Measurements from ENCODE around the gene TMEM63B. TPM values are rescaled to one million over a fixed set of nuclear protein-coding genes. Genes with fewer than 3 reads are reported as not detected.
"Not testable (repeated sequence)": the region's sequence is repeated elsewhere in the genome, so short reads cannot be mapped to it uniquely, and the experiment has no call there.

Gene TMEM63B
- total RNA-seq, 2 donors from 2014 or later: 7.6 to 11.9 TPM

DNA sequence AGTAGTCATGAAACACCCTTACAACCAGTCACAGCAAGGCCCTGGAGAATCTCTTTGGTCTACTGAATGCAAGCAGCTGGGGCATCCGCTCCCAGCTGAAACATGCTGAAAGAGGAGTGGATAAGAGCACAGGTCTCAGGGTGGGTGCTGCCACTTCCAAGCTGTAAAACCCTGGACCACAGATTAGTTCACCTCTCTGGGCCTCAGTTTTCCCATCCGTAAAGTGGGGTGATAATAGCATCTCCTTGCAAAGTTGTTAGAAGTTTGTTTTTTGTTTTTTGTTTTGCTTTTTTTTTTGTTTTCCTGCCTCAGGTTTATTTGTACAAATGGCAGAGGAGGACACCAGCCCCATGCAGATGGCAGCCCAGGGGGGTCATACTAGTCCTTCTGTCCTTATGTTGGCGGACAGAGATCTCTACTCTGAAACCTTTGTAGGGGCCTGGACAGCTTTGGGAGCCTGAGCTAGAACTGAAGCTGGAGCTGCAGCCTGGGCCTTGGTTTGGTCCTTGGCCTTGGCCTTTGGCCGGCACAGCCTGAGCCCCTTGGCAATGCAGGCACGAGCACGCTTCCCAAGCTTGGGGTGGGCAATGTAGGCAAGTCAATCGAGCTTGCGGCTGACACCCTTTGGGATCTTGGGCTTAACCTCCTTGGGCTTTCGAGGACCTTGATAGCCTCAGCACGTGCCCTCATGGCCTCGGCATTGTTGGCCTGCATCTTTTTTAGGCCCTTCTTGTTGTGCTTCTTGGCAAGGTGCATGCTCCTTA is 38.3 kb upstream of the TMEM63B start:
- no peak for ATAC-seq
- WGBS, 2 donors: 95 to 96% methylated on average over 5 to 11 of the region's 11 CpGs
- Histone ChIP-seq H3K9me3 (no peaks in the 10 kb centered on the region), H3K4me1 (peaks cover 11% of the 10 kb centered on the region), H3K36me3 (replicated peaks in 1 of 2; ENCODE audit: insufficient read depth in 1 of 2, low read depth in 2 of 2) (no peaks in the 10 kb centered on the region), H3K4me3 (no peak overlapping the region), H3K27ac (no peak overlapping the region), H3K27me3 (no peaks in the 10 kb centered on the region)
- no peak for DNase-seq
- no peak for TF ChIP-seq POLR2A (IDR thresholded peaks at IDR 0.05)
- TF ChIP-seq CTCF (IDR thresholded peaks at IDR 0.05): no peak
- intact Hi-C loops (cut with DNase I): loop anchor here (10.0 kb wide), 1 partner anchor 234 kb away; no protein-coding TSS in a partner anchor

DNA sequence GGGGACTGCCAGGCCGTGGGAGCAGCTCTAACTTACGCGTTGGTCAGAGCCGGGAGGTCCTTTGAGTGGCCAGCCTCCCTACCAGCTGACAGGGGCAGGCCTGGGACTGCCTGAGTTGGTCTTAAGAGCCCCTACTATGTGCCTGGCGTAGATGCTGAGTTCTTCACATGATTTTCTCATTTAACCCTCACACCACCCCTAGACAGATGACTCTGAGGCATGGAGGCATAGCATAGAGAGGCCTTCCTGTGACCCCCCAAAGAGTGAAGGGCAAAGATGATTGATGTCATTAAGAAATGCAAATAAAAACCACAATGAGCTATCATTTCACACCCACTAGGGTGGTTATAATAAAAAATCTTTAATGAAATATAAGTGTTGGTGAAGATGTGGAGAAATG is 36.9 kb upstream of the TMEM63B start:
- TF ChIP-seq CTCF (IDR thresholded peaks at IDR 0.05): no peak
- no peak for TF ChIP-seq POLR2A (IDR thresholded peaks at IDR 0.05)
- intact Hi-C loops (cut with DNase I): loop anchor here (10.0 kb wide), 1 partner anchor 244 kb away; no protein-coding TSS in a partner anchor
- peaks cover 25% of the 10 kb centered on the region for H3K4me1 ChIP-seq
- H3K9me3 ChIP-seq: no peaks in the 10 kb centered on the region
- no peak for ATAC-seq
- WGBS, 2 donors: 86 to 90% methylated on average over 5 of the region's 5 CpGs
- no peaks in the 10 kb centered on the region for H3K36me3 ChIP-seq (replicated peaks in 1 of 2; ENCODE audit: insufficient read depth in 1 of 2, low read depth in 2 of 2)
- H3K27me3 ChIP-seq: no peaks in the 10 kb centered on the region
- no peak overlapping the region for H3K27ac ChIP-seq
- H3K4me3 ChIP-seq: no peak overlapping the region
- no peak for DNase-seq

DNA sequence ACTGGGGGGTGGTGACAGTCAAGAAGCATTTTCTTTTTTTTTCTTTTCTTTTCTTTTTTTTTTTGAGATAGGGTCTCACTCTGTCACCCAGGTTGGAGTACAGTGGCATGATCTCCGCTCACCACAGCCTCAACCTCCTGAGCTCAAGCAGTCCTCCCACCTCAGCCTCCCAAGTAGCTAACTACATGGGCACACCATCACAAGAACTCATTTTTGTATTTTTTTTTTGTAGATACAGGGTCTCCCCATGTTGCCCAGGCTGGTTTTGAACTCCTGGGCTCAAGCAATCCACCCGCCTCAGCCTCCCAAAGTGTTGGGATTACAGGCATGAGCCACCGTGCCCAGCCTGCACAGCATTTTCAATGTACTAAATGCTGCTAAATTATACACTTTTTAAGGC is 36.0 kb upstream of the TMEM63B start:
- intact Hi-C loops (cut with DNase I): loop anchor here (10.0 kb wide), 1 partner anchor 243 kb away; no protein-coding TSS in a partner anchor
- WGBS, 2 donors: 91 to 100% methylated on average over 3 of the region's 3 CpGs
- not testable (repeated sequence) for H3K36me3 ChIP-seq (replicated peaks in 1 of 2; ENCODE audit: insufficient read depth in 1 of 2, low read depth in 2 of 2); H3K4me3 ChIP-seq; H3K27ac ChIP-seq; H3K27me3 ChIP-seq; H3K9me3 ChIP-seq; ATAC-seq; DNase-seq
- H3K4me1 ChIP-seq: peaks cover 25% of the 10 kb centered on the region

DNA sequence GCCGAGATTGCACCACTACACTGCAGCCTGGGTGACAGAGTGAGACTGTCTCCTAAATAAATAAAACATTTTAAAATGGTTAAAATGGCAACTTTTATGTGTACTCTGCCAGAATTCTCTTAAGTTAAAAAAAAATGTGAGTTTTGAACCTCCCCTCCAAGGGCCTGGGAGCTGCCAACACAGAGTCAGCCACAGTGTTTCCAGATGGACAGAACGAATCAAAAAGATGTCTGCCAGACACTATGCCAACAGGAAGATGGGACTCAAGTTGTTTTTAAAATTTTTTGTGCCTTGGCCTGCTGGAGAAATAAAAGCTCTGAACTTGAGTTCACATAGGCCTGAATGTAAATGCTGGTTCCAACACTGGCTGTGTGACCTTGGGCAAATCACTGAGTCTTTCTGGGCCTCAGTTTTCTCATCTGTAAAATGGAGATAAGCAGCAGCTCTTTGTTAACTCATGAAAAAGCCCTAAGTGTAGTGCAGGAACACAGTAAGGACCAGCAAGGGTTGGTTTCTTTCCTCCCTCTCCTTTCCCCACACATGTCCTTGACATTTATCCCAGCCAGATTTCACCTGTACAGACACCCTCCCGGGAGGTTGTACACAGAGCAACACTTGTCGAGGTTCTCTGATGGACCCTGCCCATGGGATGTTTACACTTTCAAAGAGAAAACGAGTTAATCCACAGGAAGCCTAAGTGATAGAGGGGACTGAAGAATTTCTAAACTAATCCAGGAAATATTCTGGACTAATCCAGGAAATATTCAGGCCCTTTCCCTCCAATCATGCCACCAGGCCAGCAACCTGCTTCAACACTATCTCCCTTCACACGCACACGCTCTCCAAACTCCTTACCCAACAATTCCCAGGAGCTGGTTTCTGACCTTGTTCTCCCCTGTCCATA is 35.1 kb upstream of the TMEM63B start:
- no peak overlapping the region for H3K4me3 ChIP-seq
- DNase-seq (no peak), ATAC-seq (no peak)
- intact Hi-C loops (cut with DNase I): loop anchor here (10.0 kb wide), 1 partner anchor 243 kb away; no protein-coding TSS in a partner anchor
- H3K27me3 ChIP-seq: no peaks in the 10 kb centered on the region
- H3K27ac ChIP-seq: no peak overlapping the region
- H3K36me3 ChIP-seq (replicated peaks in 1 of 2; ENCODE audit: insufficient read depth in 1 of 2, low read depth in 2 of 2): no peaks in the 10 kb centered on the region
- peaks cover 20% of the 10 kb centered on the region for H3K4me1 ChIP-seq
- 44 to 48% methylated on average over 7 of the region's 7 CpGs for WGBS, 2 donors
- no peaks in the 10 kb centered on the region for H3K9me3 ChIP-seq
- TF ChIP-seq POLR2A (IDR thresholded peaks at IDR 0.05): no peak
- TF ChIP-seq CTCF (IDR thresholded peaks at IDR 0.05): no peak

- no peaks in the 10 kb centered on the region for H3K9me3 ChIP-seq
- no peak overlapping the region for H3K27ac ChIP-seq
- DNase-seq (no peak), ATAC-seq (no peak)
- TF ChIP-seq POLR2A (IDR thresholded peaks at IDR 0.05): no peak
- no peak for TF ChIP-seq CTCF (IDR thresholded peaks at IDR 0.05)
- no peaks in the 10 kb centered on the region for H3K27me3 ChIP-seq
- intact Hi-C loops (cut with DNase I): loop anchor here (10.0 kb wide), 1 partner anchor 242 kb away; no protein-coding TSS in a partner anchor
- H3K4me3 ChIP-seq: no peak overlapping the region
- H3K4me1 ChIP-seq: peaks cover 16% of the 10 kb centered on the region
- H3K36me3 ChIP-seq (replicated peaks in 1 of 2; ENCODE audit: insufficient read depth in 1 of 2, low read depth in 2 of 2): no peaks in the 10 kb centered on the region
- WGBS, 2 donors: 88 to 97% methylated on average over 5 of the region's 5 CpGs
Measured at GRCh38 chr6:44093066-44093465, 34.3 kb upstream of the TMEM63B start.
